Hematopoietic multipotent progenitor cell (in vitro differentiated cells): ENCODE results near the gene SIGLEC7. TPM values are rescaled to one million over a fixed set of nuclear protein-coding genes. Genes with fewer than 3 reads are reported as not detected.
A peak's percentile ranks its signal among the peaks of the same experiment; 100 is the strongest.

ENCODE experiments used
- DNase-seq, 3 donors: peaks; one replicate each; pipeline ENCODE4 v3.0.0-alpha.2; 2011 to 2015; ENCODE audit warnings: low read depth in 2 of 3, low spot score in 2 of 3
- total RNA-seq: library from RNA; depleted of rRNA; stranded (reverse); fragments of >200 nt; gene quantifications from one replicate; pipeline ENCODE4 v1.2.3, GENCODE V29; 2012

SIGLEC7 gene
- total RNA-seq, 1 donor = under 0.01 TPM

GRCh38 chr19:51164215-51164614 is 22.1 kb downstream of the SIGLEC7 start:
- no peak for DNase-seq

DNA sequence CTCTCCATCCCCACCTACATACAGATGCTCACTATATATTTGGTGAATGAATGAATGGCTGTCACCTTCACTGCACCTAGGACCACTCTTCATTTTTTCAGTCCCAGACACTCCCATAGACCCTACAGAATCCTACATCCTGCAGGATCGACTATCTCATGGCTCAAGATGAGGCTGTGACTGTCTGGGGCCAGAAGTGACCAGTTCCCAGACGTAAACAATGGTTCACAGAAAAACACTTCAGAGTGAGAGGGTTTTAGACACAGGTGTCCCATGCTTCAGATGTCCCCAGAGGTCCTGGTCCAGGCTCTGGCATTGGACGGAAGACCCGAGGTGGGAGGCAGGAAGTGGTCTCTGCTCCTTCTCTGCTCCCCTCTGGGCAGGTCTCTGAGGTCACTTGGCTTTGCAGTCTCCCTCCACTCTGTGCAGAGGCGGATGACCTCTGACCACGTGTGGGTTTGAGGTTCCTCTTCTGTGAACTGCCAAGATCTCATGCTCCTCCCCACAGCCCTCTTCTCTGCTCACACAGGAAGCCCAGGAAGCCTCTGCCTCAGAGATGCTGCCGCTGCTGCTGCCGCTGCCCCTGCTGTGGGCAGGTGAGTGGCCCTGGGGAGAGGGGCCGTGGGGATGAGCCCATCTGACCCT is 24.9 kb downstream of the SIGLEC7 start:
- peak in 2 of 3 donors; percentile 63 to 68 for DNase-seq

GRCh38 chr19:51168564-51169282 is 26.6 kb downstream of the SIGLEC7 start:
- no peak for DNase-seq

DNA sequence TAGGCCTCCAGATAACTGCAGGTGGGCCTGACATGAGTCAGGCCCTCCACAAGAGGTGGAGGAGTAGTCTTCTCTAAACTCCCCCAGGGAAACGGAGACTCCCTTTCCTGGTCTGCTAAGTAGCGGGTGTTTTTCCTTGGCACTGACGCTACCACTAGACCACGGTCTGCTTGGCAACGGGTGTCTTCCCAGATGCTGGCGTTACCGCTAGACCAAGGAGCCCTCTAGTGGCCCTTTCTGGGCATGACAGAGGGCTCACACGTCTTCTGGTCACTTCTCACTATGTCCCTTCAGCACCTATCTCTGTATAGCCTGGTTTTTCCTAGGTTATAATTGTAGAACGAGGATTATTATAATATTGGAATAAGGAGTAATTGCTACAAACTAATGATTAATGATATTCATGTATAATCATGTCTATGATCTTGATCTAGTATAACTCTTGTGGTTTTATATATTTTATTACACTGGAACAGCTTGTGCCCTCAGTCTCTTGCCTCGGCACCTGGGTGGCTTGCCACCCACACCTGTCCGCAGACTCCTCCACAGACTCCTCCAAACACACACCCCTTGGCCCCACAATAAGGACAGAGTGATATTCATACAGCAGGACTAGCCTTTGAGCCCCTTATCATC is 27.3 kb downstream of the SIGLEC7 start:
- peak; percentile 22 to 61 (median 40) for DNase-seq

- no peak for DNase-seq
Measured at GRCh38 chr19:51172223-51172622, 30.1 kb downstream of the SIGLEC7 start.

DNA sequence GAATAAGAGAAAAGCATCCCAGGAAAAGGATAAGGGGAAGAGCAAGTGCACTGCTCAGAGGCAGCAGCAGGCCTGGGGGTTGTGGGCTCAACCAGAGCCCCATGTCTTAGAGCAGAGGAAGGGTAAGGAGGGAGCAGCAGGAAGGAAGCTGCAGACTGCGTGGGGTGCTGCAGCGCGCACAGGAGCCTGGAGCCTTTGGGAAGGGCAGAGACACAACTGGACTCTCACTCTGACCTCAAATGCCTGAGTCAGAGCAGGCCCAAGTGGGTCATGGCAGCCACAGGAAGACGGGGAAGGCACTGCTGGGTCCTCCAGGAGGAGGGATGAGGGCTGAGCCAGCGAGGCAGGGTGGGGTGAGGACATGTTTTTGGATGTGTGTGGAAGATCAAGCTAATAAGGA is 31.6 kb downstream of the SIGLEC7 start:
- no peak for DNase-seq

DNA sequence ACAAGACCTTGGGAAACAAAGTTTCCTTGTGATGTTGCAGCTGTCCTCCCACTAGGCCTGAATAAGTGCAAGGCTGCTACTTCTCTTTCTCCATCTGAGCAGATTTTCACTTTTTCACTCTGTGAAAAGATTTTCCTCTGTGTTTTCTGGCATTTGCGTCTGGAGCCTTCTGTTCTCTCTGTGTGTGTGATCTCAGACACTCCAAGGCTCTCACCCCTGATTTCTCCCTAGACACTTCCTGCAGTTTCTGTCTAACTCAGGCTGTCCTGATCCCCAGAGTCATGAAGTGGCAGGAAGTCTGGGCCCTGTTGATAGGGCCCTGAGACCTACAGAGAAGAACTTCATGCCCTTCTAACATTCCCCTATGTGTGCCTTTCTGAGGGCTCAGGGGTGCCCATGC is 37.2 kb downstream of the SIGLEC7 start:
- DNase-seq = peak in 2 of 3 donors; percentile 58 to 69

GRCh38 chr19:51181377-51181912 is 39.3 kb downstream of the SIGLEC7 start:
- no peak for DNase-seq

- DNase-seq = peak in 1 of 3 donors; percentile 32
Measured at GRCh38 chr19:51181913-51182419, 39.9 kb downstream of the SIGLEC7 start.

DNA sequence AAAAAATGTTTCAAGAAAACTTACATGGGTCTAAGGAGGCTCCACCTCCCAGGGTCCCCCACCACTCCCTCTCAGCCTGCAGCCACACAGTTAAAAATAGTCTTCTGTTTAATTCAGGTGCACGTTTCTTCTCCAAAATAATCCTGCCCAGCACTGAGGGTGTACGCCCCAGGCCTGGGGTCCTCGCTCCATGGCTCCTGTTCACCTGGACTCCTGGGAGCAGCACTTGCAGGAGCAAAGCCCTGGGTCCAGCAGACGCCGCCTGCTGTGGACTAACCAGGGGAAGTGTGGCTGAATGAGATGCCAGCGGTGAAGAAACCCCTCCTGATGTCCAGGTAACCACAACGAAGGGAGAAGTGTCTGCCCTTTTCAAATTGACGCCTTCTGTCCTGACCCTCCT is 41.5 kb downstream of the SIGLEC7 start:
- DNase-seq = no peak

- no peak for DNase-seq
Measured at GRCh38 chr19:51185069-51185867, 43.2 kb downstream of the SIGLEC7 start.

DNA sequence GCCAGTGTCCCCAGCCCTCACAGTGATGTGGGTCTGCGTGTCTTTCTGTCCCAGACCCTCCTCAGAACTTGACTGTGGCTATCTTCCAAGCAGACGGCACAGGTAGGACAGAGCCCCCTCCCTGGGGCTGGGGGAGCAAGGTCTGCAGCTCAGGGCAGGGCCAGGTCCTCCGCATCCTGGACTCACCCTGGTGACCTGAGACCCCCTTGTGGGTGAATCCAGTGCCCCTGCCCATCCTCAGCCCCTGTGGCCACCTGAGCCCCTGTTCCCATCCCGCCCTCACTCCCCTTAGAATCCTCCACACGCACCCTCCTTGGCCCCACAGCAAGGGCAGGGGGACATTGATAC is 43.7 kb downstream of the SIGLEC7 start:
- DNase-seq = no peak

DNA sequence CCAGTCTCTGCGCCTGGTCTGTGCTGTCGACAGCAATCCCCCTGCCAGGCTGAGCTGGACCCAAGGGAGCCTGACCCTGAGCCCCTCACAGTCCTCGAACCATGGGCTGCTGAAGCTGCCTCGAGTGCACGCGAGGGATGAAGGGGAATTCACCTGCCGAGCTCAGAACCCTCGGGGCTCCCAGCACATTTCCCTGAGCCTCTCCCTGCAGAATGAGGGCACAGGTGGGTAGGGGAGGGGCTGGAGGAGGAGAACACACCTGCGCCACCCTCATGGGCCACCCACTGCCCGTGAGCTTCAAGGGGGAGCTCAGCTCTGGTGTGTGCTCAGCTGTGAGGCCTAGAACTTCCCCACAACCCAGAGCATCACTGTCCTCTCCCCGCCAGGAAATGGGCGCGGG is 44.2 kb downstream of the SIGLEC7 start:
- no peak for DNase-seq

- no peak for DNase-seq
Measured at GRCh38 chr19:51187395-51188226, 45.5 kb downstream of the SIGLEC7 start.

GRCh38 chr19:51188227-51188559 is 46.1 kb downstream of the SIGLEC7 start:
- DNase-seq = no peak

DNA sequence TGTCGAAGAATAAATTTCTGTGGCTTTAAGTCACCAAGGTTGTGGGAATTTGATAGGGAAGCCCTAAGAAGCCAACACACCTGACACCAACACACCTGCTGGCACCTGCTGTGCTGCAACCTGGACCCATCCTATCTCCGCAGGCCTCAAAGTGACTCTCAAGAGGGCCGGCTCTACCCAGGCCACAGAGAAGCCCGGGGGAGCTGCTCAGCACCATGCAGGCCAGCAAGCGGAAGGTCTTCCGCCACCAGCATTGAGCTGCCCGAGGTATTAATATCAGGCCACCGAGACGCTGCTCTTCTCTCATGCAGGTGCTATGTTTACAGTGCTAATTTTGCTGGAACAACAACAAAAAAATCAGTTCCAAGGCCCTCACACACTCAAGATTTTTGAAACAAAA is 50.6 kb downstream of the SIGLEC7 start:
- DNase-seq = no peak

GRCh38 chr19:51194527-51195315 is 52.6 kb downstream of the SIGLEC7 start:
- DNase-seq = no peak

- no peak for DNase-seq
Measured at GRCh38 chr19:51195316-51195586, 53.1 kb downstream of the SIGLEC7 start.

DNA sequence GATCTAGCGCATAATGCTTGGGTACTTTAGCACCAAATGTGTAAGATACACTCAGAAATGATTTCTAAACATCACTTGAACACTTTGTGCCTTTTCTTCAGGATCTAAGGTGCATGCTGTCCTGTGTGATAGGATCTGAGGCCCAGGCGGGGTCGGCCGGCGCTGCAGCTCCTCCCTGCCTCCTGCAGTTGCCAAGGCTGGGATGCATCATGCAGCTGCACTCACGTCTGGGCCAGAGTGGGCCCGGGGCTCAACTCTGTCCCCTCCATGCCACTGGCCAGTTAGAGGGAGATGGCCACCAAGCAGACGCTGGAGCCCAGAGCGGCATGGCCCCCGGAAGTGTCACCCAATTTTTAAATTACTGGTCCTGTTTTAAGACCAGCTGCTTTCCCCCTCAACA is 53.5 kb downstream of the SIGLEC7 start:
- DNase-seq = no peak
